ENCODE measurements around the gene GJD3. TPM values are rescaled to one million over a fixed set of nuclear protein-coding genes. Genes with fewer than 3 reads are reported as not detected.

GJD3 gene
- polyA plus RNA-seq, 3 donors: not detected

- Histone ChIP-seq H3K27ac (ENCODE audit: low read depth in 1 of 2, low read length in 2 of 2) (no peak overlapping the region), H3K4me2 (replicated peaks; ENCODE audit: extremely low read depth, low read length, poor library complexity, severe bottlenecking) (peak overlapping the region; percentile 89), H3K9ac (ENCODE audit: insufficient read depth, low read length, poor library complexity, severe bottlenecking) (no peak overlapping the region), H4K20me1 (ENCODE audit: insufficient read depth, low read length) (peaks cover 6% of the 10 kb centered on the region), H3K36me3 (replicated peaks in 1 of 2; ENCODE audit: control insufficient read depth in 1 of 2, insufficient read depth in 2 of 2, low read length in 2 of 2) (no peaks in the 10 kb centered on the region), H2AFZ (ENCODE audit: insufficient read depth, low read depth, low read length, poor library complexity, severe bottlenecking) (peak overlapping the region; percentile 77), H3K27me3 (ENCODE audit: control insufficient read depth in 2 of 2, insufficient read depth in 2 of 2, low read length in 2 of 2) (peaks cover 0 to 35% of the 10 kb centered on the region in 2 donors), H3K79me2 (ENCODE audit: insufficient read depth, low read length) (no peaks in the 10 kb centered on the region), H3K4me3 (replicated peaks in 1 of 3; ENCODE audit: low read depth in 2 of 3, low read length in 3 of 3) (peak overlapping the region; percentile 36 to 74 (median 42)), H3K4me1 (ENCODE audit: control insufficient read depth in 1 of 2, insufficient read depth in 2 of 2, low read length in 2 of 2) (peaks cover 17 to 36% of the 10 kb centered on the region in 2 donors), H3K9me3 (replicated peaks in 1 of 2; ENCODE audit: control insufficient read depth in 1 of 2, insufficient read depth in 1 of 2, low read length in 2 of 2) (no peaks in the 10 kb centered on the region)
- Mint-ChIP-seq H3K4me3 (peak overlapping the region; percentile 78 to 92), H3K27ac (peak overlapping the region in 1 of 7 donors; percentile 54), H3K4me1 (peaks cover 23% of the 10 kb centered on the region), H3K9me3 (peaks cover 0 to 2% (median 0%) of the 10 kb centered on the region in 7 donors), H3K36me3 (no peaks in the 10 kb centered on the region), H3K27me3 (ENCODE audit: low read depth in 3 of 3) (peaks cover 36 to 45% (median 44%) of the 10 kb centered on the region in 3 donors)
- DNase-seq: peak; percentile 70 to 75 (median 72)
- TF ChIP-seq CTCF (IDR thresholded peaks at IDR 0.05): peak; percentile 67
- under 1% methylated on average over 58 of the region's 58 CpGs for WGBS (ENCODE audit: insufficient coverage)
- intact Hi-C loops (cut with micrococcal nuclease): loop anchor here in 1 of 2 donors (5.0 kb wide), 2 partner anchors 40 to 170 kb away; no protein-coding TSS in a partner anchor
These were observed 1.8 kb downstream of the GJD3 start for GRCh38 chr17:40362696-40363110.

DNA sequence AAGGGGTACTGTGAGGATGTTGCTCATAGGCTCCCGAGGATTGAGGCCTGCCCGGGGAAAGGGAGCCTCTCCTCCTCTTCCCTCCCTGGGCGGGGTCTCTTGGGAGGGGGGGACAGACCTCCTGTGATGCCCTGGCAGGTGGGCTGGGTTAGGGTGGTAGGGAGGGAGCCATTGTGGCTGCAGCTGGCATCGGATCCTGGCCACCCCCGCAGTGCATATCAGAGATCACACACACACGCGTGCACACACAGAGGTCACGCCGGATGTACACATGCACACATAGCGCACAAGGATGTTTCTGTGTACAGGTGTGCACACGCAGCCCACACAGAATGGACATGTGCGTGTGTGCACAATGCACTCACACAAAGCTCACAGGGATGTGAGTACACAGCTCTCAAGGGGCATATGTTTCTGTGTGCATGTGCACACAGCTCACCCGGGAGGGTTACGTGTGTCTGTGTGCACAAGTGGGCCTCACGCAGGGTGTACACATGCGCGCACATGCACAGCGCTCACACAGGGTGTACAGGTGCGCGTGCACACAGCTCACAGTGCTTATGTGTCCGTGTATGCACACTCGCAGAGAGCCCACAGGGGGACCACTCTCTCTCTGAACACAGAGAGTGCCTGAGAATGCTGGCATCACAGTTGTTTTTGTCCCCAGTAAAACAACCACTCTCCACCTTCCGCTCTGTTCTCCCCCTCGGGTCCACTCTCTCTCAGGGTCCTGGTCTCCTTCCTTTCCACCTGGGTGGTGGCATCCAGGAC, 2.4 kb downstream of the GJD3 start:
- H2AFZ ChIP-seq (ENCODE audit: insufficient read depth, low read depth, low read length, poor library complexity, severe bottlenecking): peak overlapping the region; percentile 77
- peaks cover 17 to 39% of the 10 kb centered on the region in 2 donors for H3K4me1 ChIP-seq (ENCODE audit: control insufficient read depth in 1 of 2, insufficient read depth in 2 of 2, low read length in 2 of 2)
- H3K9me3 ChIP-seq (replicated peaks in 1 of 2; ENCODE audit: control insufficient read depth in 1 of 2, insufficient read depth in 1 of 2, low read length in 2 of 2): no peaks in the 10 kb centered on the region
- peak overlapping the region in 1 of 3 experiments; percentile 74 for H3K4me3 ChIP-seq (replicated peaks in 1 of 3; ENCODE audit: low read depth in 2 of 3, low read length in 3 of 3)
- intact Hi-C loops (cut with micrococcal nuclease): loop anchor here in 1 of 2 donors (5.0 kb wide), 2 partner anchors 40 to 170 kb away; no protein-coding TSS in a partner anchor
- H3K36me3 ChIP-seq (replicated peaks in 1 of 2; ENCODE audit: control insufficient read depth in 1 of 2, insufficient read depth in 2 of 2, low read length in 2 of 2): peaks cover 0 to under 1% of the 10 kb centered on the region in 2 donors
- no peaks in the 10 kb centered on the region for H3K79me2 ChIP-seq (ENCODE audit: insufficient read depth, low read length)
- peaks cover 0 to 2% (median 0%) of the 10 kb centered on the region in 7 donors for H3K9me3 Mint-ChIP-seq
- H3K36me3 Mint-ChIP-seq: peaks cover 0 to under 1% of the 10 kb centered on the region in 2 donors
- no peak overlapping the region for H3K9ac ChIP-seq (ENCODE audit: insufficient read depth, low read length, poor library complexity, severe bottlenecking)
- H4K20me1 ChIP-seq (ENCODE audit: insufficient read depth, low read length): peaks cover 10% of the 10 kb centered on the region
- peaks cover 36 to 45% (median 44%) of the 10 kb centered on the region in 3 donors for H3K27me3 Mint-ChIP-seq (ENCODE audit: low read depth in 3 of 3)
- H3K27me3 ChIP-seq (ENCODE audit: control insufficient read depth in 2 of 2, insufficient read depth in 2 of 2, low read length in 2 of 2): peaks cover 0 to 35% of the 10 kb centered on the region in 2 donors
- 71% methylated on average over 21 of the region's 24 CpGs for WGBS (ENCODE audit: insufficient coverage)
- TF ChIP-seq CTCF (IDR thresholded peaks at IDR 0.05): no peak
- H3K27ac Mint-ChIP-seq: peak overlapping the region in 1 of 7 donors; percentile 54
- no peak overlapping the region for H3K27ac ChIP-seq (ENCODE audit: low read depth in 1 of 2, low read length in 2 of 2)
- peak overlapping the region; percentile 89 for H3K4me2 ChIP-seq (replicated peaks; ENCODE audit: extremely low read depth, low read length, poor library complexity, severe bottlenecking)
- H3K4me1 Mint-ChIP-seq: peaks cover 25% of the 10 kb centered on the region
- peak overlapping the region; percentile 56 to 87 for H3K4me3 Mint-ChIP-seq
- DNase-seq: peak in 1 of 3 donors; percentile 4

All from CD14-positive monocyte (primary cell).